GM10266 (cell line): ENCODE measurements around the gene MED13L.

Experiments used
- DNase-seq: peaks from one replicate; pipeline ENCODE4 v3.0.0; 2012; ENCODE audit errors: extremely low spot score
- CTCF ChIP-seq: IDR thresholded peaks from 2 replicates; pipeline ENCODE4 v1.5.1; 2012; ENCODE audit warnings: mild to moderate bottlenecking, low read depth; ENCODE audit not compliant: control insufficient read depth, insufficient read depth; ENCODE audit errors: missing control alignments

The MED13L gene

GRCh38 chr12:116319898-116320621 is 42.6 kb upstream of the MED13L start:
- DNase-seq: no peak
- TF ChIP-seq CTCF: no peak

- DNase-seq: no peak
- TF ChIP-seq CTCF: no peak
Observed at GRCh38 chr12:116319233-116319897, 41.9 kb upstream of the MED13L start.

- no peak for DNase-seq
- TF ChIP-seq CTCF: no peak
Observed at GRCh38 chr12:116318576-116319232, 41.2 kb upstream of the MED13L start.

- no peak for DNase-seq
- TF ChIP-seq CTCF: no peak
Observed at GRCh38 chr12:116317986-116318575, 40.6 kb upstream of the MED13L start.

- DNase-seq: no peak
- TF ChIP-seq CTCF: no peak
Observed at GRCh38 chr12:116317139-116317538, 39.6 kb upstream of the MED13L start.

- DNase-seq: no peak
- TF ChIP-seq CTCF: no peak
Observed at GRCh38 chr12:116314477-116314876, 37.0 kb upstream of the MED13L start.
